Measurements from ENCODE around the gene LCOR. TPM values are rescaled to one million over a fixed set of nuclear protein-coding genes. Genes with fewer than 3 reads are reported as not detected.

LCOR gene
- total and polyA plus RNA-seq, 2 of the 13 experiments (the other 11 are each of a cell fraction or from before 2014, with no cell fraction given): 12.4 to 23.7 TPM

GRCh38 chr10:97006364-97006763 is 174.3 kb downstream of the LCOR start:
- POLR2A ChIA-PET: no interaction called here
- no peak for DNase-seq (ENCODE audit: low spot score)
- in situ Hi-C loops (cut with HindIII; ENCODE audit: extremely low pct_ligation_motif_present, low pct_unique_long_range_greater_than_20kb) (no loop called here), intact Hi-C loops (cut with micrococcal nuclease; ENCODE audit: unreplicated experiment) (no loop called here)
- Histone ChIP-seq H3K9ac (ENCODE audit: insufficient read depth, low read depth, low read length) (no peak overlapping the region), H3K27me3 (ENCODE audit: control insufficient read depth in 1 of 2, insufficient read depth in 2 of 2, low read length in 2 of 2) (no peaks in the 10 kb centered on the region; a peak in 1 of 5 replicates), H3K79me2 (ENCODE audit: insufficient read depth, low read length) (no peaks in the 10 kb centered on the region), H2AFZ (ENCODE audit: low read length) (no peak overlapping the region), H4K20me1 (ENCODE audit: insufficient read depth, low read length) (no peaks in the 10 kb centered on the region), H3K9me3 (ENCODE audit: low read length) (peaks cover 12% of the 10 kb centered on the region), H3K4me1 (ENCODE audit: insufficient read depth, low read length) (peaks cover 16% of the 10 kb centered on the region), H3K36me3 (replicated peaks in 1 of 2; ENCODE audit: control insufficient read depth in 1 of 2, insufficient read depth in 2 of 2, low read length in 2 of 2) (no peaks in the 10 kb centered on the region), H3K27ac (ENCODE audit: extremely low read length, insufficient read depth, low read length) (no peak overlapping the region), H3K4me3 (replicated peaks in 1 of 3; ENCODE audit: insufficient read depth in 1 of 3, low read depth in 2 of 3, low read length in 3 of 3) (no peak overlapping the region), H3K4me2 (ENCODE audit: low read depth, low read length) (no peak overlapping the region)
- ATAC-seq: no peak
- TF ChIP-seq ZBTB46 (CRISPR knock-in tag; IDR thresholded peaks at IDR 0.05; ENCODE audit: borderline replicate concordance): no peak
- TF ChIP-seq THAP8 (CRISPR knock-in tag; IDR thresholded peaks at IDR 0.05; ENCODE audit: borderline replicate concordance): no peak
- TF ChIP-seq ZNF331 (CRISPR knock-in tag; IDR thresholded peaks at IDR 0.05): no peak
- no peak for TF ChIP-seq ZNF121 (CRISPR knock-in tag; IDR thresholded peaks at IDR 0.05)
- TF ChIP-seq KLF9 (CRISPR knock-in tag; IDR thresholded peaks at IDR 0.05; ENCODE audit: low read depth): no peak
- TF ChIP-seq RARG (CRISPR knock-in tag; IDR thresholded peaks at IDR 0.05; ENCODE audit: low read depth): no peak
- no peak for TF ChIP-seq DNMT1 (CRISPR knock-in tag; IDR thresholded peaks at IDR 0.05)
- TF ChIP-seq ZSCAN9 (CRISPR knock-in tag; IDR thresholded peaks at IDR 0.05; ENCODE audit: borderline replicate concordance): no peak
- TF ChIP-seq JARID2 (CRISPR knock-in tag; IDR thresholded peaks at IDR 0.05; ENCODE audit: insufficient replicate concordance): no peak
- TF ChIP-seq ZBTB37 (CRISPR knock-in tag; IDR thresholded peaks at IDR 0.05): no peak
- no peak for TF ChIP-seq ZNF513 (CRISPR knock-in tag; conservative IDR thresholded peaks at IDR 0.05)
- FAIRE-seq: no peak
- whole genome bisulfite sequencing (ENCODE audit: low lambda C conversion rate): 0% methylated on average over 6 of the region's 6 CpGs
- no TSS peak for BruUV-seq (replicated peaks)
- CTCF ChIA-PET (ENCODE audit: low intra/inter-chr PET ratio, low total read pairs): no interaction called here
